COLO668 (cell line): Measurements from ENCODE around the gene MYH7.
"Not testable (repeated sequence)": the region's sequence is repeated elsewhere in the genome, so short reads cannot be mapped to it uniquely, and the experiment has no call there.

ENCODE experiments used
- DNase-seq: peaks from one replicate; lab custom pipeline; 2025; ENCODE audit not compliant: unreplicated experiment; lab: John Stamatoyannopoulos, UW

MYH7 gene

DNA sequence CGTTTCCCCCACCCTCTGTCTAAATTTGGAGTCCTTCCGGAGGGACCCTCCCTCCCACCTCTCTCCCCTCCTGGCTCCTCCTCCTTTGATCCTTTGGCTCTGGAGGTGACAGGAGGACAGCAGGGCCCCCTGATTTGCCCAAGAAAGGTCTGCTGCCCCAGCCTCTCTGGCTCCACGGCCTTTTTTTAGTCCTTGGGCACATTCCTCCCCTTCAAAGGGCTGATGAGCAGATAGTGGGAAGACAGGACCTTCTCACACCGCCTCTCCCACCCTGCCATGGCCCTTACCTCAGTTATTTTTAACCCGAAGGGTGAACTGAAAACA lies 27.2 kb downstream of the MYH7 start:
- DNase-seq: no peak

GRCh38 chr14:23407516-23408306 lies 27.7 kb downstream of the MYH7 start, which contains the start of gene MYH6:
Gene MYH6, minus strand, starts transcription at chr14:23408273. Its CDS starts 1,050 bp downstream, at chr14:23407223.
- no peak for DNase-seq

- no peak for DNase-seq
Observed at GRCh38 chr14:23406725-23407355, 28.6 kb downstream of the MYH7 start.

GRCh38 chr14:23406244-23406643 lies 29.2 kb downstream of the MYH7 start:
- DNase-seq: no peak

DNA sequence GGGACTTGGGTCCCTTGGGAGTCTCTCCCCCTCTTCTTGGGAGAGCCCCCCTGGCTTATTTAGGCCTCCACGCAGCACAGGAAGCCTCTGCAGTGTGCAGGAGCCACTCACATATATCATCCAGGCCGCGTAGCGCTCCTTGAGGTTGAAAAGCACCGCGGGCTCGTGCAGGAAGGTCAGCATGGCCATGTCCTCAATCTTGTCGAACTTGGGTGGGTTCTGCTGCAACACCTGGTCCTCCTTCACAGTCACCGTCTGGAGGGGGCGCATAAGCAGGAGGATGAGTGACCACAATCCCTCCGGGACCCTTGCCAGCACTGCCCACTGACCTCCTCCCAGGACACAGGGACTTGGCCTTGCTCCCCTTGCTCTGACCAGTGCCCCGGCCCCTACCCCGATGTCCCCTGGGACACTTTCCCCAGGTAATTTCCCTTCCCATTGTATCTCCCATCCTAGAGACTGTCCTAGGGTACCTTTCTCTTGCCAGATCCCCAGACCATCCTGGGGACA lies 29.9 kb downstream of the MYH7 start:
- DNase-seq: no peak

DNA sequence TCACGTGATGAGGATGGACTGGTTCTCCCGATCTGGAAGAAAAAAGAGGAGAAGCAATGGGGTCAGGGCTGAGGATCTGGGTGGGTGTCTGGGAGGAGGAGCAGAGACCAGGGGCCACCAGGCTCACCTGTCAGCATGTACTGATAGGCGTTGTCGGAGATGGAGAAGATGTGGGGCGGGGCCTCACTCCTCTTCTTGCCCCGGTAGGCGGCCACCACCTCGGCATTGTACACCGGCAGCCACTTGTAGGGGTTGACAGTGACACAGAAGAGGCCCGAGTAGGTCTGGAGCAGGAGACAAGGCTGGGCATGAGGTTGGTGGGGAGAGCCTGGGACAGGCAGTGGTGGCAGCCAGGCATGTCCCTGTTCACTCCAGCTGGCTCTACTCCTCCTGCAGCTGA lies 30.4 kb downstream of the MYH7 start:
- DNase-seq: no peak

DNA sequence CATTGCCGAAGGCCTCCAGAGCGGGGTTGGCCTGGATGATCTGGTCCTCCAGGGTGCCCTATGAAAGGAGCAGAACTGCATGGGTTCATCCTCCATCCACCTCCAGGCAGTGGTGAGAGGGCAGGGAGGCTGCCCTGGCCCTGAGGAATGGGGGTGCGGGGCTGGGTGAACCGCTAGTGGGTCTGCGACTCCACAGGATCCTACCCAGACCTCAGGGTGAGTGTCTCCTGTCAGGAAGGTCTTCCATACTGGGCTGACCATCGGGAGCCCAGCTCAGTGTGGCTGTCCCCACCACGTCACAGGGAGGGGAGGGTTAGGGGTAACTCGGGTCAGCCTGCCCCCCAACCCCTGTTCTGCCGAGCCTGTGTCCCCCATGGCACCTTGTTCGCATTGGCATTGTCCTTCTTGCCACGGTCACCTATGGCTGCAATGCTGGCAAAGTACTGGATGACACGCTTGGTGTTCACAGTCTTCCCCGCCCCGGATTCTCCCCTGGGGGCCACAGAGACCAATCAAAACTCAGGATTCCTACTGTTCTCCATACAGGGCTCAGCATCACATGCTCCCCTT lies 31.0 kb downstream of the MYH7 start:
- no peak for DNase-seq

GRCh38 chr14:23403908-23404307 lies 31.6 kb downstream of the MYH7 start:
- no peak for DNase-seq

DNA sequence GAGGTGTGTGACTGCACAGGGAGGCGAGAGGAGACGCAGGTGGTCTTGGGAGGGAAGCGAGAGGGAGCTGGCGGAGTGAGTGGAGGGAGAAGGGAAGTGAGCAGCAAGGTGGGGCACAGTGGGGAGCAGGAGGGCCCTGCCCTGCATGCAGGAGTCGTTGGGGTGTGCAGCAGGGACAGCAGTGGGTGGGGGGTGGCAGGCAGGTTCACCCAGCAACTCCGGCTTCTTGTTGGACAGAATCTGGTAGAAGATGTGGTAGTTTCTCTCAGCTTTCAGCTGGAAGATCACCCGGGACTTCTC lies 32.4 kb downstream of the MYH7 start:
- DNase-seq: no peak

DNA sequence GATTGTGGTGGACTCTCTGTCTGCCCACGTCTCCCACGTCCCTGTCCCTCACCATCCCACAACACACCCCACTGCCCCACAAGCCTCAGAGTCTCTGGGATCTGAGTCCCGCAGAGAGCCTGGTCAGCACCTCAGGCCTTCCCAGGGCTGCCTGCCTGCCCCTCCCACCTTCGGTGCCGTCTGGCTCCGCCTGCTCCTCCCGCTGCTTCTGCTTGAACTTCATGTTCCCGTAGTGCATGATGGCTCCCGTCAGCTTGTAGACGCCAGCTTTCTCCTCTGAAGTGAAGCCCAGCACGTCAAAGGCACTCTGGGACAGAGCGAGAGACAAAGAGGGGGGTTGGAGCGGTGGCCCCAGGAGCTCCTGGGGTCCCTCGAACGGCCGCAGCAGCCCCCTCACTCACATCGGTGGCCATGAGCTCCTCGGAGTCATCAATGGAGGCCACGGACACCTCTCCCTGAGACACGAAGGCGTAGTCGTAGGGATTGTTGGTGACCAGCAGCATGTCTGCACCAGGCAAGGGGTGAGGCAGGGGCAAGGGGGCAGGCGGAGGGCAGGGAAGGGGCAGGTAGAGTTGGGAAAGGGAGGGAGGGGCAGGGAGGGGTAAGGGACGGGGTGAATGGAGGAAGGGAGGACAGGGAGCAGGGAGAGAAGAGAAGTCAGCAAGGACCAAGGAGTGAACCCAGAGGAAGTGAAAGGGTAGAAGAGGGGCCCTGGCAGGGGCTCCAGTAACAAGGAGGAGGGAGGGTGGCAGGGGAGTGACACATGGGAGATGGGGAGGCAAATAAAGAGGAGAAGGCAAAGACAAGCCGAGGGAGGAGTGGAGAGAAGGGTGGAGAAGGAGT lies 32.9 kb downstream of the MYH7 start:
- no peak for DNase-seq

- no peak for DNase-seq
Observed at GRCh38 chr14:23401291-23401690, 34.2 kb downstream of the MYH7 start.

GRCh38 chr14:23400496-23401149 lies 34.8 kb downstream of the MYH7 start:
- DNase-seq: not testable (repeated sequence)

DNA sequence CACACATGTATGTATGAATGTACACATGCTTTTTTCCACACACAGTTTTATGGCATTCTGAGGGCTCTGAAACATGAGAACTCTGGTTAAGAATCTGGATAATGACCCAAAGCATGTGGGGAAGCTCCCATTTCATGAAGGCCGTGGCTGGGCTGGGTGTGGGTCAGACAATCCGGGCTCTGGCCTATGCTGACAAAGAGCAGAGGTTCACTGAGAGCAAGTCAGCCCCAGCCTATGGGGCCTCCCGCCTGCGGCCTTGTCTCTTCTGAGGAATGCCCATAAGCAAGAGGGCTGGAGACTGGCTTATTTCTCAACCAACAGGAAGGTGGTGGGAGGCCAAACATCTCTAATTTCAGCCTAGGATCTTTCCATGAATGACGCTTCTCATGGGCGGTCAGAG lies 35.9 kb downstream of the MYH7 start:
- DNase-seq: no peak

- no peak for DNase-seq
Observed at GRCh38 chr14:23399136-23399535, 36.3 kb downstream of the MYH7 start.

DNA sequence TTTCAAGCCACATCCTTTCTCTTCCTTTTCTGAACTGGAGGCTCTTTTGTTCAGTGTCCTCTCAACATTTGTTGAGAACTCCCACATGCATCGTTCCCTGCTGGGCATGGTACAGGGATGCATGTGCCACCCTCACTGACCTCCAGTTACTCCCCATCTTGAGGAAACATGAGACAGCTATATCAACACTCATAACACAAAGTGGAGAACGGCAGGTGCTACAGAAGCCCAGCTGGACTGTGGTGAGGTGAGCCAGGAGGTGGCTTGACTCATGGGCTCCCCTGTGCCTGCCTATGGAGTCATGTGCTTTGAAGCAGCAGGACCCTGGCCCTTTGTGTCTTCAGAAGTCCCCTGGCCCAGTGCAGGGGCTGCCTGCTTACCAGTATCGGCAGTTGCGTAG lies 37.1 kb downstream of the MYH7 start:
- peak; percentile 70 for DNase-seq

DNA sequence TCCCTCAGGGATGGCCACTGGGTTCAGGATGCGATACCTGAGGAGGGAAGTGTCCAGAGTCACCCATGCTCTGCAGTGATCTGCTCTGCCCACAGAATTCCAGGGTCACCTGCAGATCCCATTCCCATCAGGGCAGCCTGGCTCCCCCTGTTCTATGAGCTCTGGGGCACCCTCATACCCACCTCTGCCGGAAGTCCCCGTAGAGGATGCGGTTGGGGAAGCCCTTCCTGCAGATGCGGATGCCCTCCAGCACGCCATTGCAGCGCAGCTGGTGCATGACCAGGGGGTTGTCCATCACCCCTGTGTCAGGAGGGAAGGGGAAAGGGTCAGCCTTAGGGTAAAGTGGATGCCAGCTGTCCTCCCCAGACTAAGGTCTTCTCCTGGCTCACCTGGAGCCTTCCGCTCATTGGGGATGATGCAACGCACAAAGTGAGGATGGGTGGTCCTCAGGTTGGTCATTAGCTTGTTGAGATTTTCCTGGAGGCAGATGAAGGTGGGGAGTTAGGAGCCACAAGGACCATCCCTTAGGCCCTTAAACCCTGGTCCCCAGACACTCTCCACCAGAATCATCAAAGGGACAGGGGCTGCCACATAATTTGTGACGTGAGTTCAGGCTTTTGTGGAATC lies 38.6 kb downstream of the MYH7 start:
- DNase-seq: no peak

DNA sequence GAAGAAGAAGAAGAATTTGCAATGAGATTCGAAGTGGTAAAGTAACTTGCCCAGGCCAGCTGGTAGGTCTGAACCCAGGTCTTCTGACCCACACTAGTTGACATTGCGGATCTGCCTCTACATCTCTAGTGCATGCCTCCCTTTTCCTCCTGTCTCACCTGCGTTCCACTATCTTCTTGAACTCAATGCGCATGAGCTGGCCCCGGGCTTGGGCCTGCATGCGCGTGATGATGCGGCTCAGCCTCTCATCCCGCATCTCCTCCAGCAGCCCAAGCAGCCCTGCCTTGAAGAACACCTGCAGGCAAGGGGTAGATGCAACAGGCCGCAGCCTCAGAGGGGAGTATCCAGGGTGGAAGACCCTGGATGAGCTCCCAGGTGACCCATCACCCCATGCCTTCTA lies 39.3 kb downstream of the MYH7 start:
- DNase-seq: no peak

GRCh38 chr14:23392613-23393012 lies 42.8 kb downstream of the MYH7 start:
- no peak for DNase-seq

DNA sequence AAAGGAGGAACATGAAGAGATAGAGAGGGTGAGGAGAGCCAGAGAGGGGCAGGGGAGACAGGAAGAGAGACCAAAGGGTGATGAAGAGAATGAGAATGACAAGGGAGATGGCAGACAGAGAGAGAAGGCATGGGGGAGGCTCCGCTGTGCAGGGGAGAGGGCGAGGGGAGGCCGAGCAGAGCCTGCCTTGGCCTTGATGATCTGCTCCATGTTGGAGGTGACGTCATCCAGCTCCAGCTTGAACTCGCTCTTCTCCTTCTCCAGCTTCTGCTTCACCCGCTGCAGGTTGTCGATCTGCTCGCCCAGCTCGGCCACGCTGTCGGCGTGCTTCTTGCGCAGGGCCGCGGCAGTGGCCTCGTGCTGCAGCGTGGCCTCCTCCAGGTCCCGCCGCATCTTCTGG lies 45.6 kb downstream of the MYH7 start:
- DNase-seq: not testable (repeated sequence)

- no peak for DNase-seq
Observed at GRCh38 chr14:23389396-23389795, 46.1 kb downstream of the MYH7 start.

DNA sequence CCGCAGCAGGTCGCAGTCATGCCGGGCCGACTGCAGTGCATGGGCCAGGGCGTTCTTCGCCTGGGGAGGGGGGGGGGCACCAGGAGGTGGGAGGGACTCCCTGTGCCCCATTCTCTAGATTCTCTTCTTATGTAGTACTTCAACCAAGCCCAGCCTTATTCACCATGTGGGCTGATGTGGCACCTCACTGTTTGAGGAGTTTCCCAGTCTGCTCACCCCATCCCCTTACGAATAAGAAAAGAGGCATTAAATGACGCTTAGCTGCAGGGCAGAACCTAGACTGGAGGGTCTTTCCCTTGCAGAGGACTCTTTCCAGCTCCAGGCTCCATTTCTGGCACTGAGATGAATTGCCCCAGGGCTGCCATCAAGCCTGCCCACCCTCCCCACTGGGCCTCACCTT lies 46.5 kb downstream of the MYH7 start:
- DNase-seq: no peak
